ENCODE results near the gene BICRA.

The BICRA gene

DNA sequence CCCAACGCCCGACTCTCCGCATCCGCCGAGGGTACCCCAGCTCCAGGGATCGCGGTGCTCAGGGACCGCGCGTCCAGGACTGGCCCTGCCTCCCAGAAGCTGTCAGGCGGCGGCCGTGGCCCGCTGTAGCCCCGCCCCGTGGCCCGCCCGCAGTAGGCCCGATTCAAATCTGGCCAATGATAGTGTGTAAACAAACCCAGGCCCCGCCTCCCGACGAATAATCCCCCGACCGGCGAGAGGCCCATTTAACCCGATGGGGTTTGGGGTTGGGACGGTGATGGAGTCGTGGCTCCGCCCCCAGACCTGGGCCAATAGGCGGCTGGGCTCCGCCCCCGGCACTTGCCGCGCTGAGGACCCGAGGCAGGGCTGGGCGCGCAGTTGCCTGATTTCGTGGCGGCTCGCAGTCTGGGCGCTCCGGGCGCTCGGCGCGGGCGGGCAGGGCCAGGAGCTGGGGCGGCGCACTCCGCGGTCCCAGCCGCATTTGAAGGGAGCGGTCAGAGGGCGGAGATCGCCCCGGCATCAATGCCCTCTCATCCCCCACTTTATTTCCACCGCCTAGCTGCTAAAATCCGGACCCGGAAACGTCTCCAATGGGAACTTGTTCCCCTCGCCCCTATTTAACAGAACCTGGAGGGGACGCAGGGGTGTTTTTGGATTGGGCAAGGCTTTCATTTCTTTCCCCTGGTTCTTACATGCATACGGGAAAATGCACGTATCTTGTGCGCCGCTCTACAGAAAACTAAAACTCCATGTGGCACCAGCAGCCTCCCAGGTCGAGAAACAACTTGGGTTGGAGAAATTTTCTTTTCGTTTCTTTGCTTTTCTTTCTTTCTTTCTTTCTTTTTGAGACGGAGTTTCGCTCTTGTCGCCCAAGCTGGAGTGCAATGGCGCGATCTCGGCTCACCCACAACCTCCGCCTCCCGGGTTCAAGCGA lies 8.4 kb upstream of the BICRA start:
- Histone ChIP-seq H3K79me2 (no peaks in the 10 kb centered on the region), H3K4me3 (ENCODE audit: low read depth, low read length) (peak overlapping the region; percentile 74), H2AFZ (peak overlapping the region; percentile 96), H3K4me1 (peaks cover 6% of the 10 kb centered on the region), H3K4me2 (ENCODE audit: low read length) (peak overlapping the region; percentile 92), H3K36me3 (ENCODE audit: control insufficient read depth, insufficient read depth, low read length) (no peaks in the 10 kb centered on the region), H3K27me3 (ENCODE audit: control insufficient read depth, insufficient read depth, low read length) (no peaks in the 10 kb centered on the region), H3K9me3 (ENCODE audit: control insufficient read depth, low read length) (no peaks in the 10 kb centered on the region), H3K9ac (no peak overlapping the region), H3K27ac (peak overlapping the region; percentile 71)
- TF ChIP-seq, protein P1, sequence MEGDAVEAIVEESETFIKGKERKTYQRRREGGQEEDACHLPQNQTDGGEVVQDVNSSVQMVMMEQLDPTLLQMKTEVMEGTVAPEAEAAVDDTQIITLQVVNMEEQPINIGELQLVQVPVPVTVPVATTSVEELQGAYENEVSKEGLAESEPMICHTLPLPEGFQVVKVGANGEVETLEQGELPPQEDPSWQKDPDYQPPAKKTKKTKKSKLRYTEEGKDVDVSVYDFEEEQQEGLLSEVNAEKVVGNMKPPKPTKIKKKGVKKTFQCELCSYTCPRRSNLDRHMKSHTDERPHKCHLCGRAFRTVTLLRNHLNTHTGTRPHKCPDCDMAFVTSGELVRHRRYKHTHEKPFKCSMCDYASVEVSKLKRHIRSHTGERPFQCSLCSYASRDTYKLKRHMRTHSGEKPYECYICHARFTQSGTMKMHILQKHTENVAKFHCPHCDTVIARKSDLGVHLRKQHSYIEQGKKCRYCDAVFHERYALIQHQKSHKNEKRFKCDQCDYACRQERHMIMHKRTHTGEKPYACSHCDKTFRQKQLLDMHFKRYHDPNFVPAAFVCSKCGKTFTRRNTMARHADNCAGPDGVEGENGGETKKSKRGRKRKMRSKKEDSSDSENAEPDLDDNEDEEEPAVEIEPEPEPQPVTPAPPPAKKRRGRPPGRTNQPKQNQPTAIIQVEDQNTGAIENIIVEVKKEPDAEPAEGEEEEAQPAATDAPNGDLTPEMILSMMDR (IDR thresholded peaks at IDR 0.05), result no peak

DNA sequence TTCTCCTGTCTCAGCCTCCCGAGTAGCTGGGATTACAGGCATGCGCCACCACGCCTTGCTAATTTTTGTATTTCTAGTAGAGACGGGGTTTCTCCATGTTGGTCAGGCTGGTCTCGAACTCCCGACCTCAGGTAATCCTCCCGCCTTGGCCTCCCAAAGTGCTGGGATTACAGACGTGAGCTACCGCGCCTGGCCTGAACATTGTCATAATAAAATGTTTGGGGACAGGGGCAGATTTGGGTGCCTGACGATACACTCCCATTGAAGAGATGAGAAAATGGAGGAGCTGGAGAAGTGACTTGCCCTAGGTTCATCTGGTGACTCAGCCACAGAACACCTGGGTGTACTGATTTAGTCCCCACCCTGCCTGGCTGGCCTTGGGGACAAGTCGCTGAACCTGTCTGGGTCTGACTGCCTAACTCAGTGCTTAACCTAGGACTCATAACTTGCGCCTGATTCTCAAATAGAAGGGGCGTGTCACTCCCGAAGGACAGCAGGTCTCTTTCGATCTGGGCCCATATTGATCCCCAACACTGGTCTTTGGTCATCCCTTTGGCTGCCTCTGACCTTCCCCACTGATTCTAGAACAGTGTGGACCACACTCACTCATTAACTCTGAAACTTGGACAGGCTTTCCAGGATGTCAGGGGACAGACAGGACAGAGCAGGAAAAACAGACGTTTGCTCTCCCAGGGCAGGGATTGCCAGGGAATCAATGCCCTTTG lies 7.6 kb upstream of the BICRA start:
- Histone ChIP-seq H3K4me3 (ENCODE audit: low read depth, low read length) (peak overlapping the region; percentile 74), H3K9me3 (ENCODE audit: control insufficient read depth, low read length) (no peaks in the 10 kb centered on the region), H3K9ac (no peak overlapping the region), H3K27ac (peak overlapping the region; percentile 71), H3K4me1 (peaks cover 6% of the 10 kb centered on the region), H2AFZ (peak overlapping the region; percentile 96), H3K4me2 (ENCODE audit: low read length) (peak overlapping the region; percentile 92), H3K27me3 (ENCODE audit: control insufficient read depth, insufficient read depth, low read length) (no peaks in the 10 kb centered on the region), H3K36me3 (ENCODE audit: control insufficient read depth, insufficient read depth, low read length) (no peaks in the 10 kb centered on the region), H3K79me2 (no peaks in the 10 kb centered on the region)
- TF ChIP-seq, protein P1 (IDR thresholded peaks at IDR 0.05), result no peak

DNA sequence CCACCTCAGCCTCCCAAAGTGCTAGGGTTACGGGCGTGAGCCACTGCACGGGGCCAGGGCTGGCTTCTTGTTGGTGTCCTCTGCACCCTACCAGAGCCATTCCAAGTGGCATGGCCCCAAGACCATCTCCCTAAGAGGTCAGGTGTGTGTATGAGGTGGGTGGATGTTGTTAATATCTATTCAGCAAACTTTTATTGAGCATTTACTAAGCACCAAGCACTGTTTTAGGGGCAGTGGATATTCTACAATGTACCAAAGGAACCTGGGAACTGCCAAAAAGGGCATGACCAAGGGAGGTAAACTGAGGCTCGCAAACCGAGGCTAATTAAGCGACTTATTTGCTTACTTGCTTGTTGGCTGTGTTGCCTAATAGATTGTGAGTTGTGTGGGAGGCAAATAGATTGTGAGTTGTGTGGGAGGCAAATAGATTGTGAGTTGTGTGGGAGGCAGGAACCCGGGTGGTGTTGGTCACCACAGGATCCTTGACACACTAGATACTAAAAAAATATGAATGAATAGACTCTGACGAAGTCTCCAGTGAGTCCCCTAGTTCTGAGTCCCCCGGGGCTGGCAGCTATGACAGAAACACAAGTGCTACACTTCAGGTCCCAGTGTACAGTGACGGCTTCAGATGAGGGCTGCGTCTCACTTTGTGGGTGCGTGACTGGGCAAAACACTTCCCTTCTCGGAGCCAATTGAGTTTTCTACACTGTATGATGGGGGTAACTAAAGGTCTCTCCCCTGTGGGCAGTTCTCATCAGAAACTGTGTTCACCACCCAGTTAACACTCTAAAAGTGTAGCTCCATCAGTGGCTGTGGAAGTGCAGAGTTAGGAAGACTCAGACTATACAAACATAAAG lies 5.0 kb upstream of the BICRA start:
- TF ChIP-seq, protein P1 (IDR thresholded peaks at IDR 0.05), result no peak

DNA sequence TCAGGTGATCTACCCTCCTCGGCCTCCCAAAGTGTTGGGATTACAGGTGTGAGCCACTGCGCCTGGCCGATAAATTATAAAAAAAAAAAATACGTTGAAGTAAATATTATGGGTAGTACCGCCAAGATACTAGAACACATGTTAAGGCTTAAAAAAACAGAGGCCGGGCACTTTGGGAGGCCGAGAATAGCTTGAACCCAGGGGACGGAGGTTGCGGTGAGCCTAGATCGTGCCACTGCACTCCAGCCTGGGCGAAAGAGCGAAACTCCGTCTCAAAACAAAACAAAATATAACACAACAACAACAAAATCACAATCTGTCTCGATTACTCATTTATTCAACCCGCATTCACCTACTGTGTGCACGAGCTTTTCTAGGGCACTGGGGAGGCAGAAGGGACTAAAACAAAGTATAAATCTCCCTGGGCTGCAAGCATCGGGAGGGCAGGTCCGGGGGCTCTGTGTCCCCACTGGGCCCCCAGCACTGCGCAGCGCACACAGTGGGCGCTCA lies 1.3 kb upstream of the BICRA start:
- Histone ChIP-seq H2AFZ (peak overlapping the region; percentile 99), H3K27me3 (ENCODE audit: control insufficient read depth, insufficient read depth, low read length) (no peaks in the 10 kb centered on the region), H3K4me2 (ENCODE audit: low read length) (peak overlapping the region; percentile 95), H3K9me3 (ENCODE audit: control insufficient read depth, low read length) (no peaks in the 10 kb centered on the region), H3K79me2 (peaks cover 27% of the 10 kb centered on the region), H3K36me3 (ENCODE audit: control insufficient read depth, insufficient read depth, low read length) (no peaks in the 10 kb centered on the region), H3K4me1 (no peaks in the 10 kb centered on the region), H3K27ac (peak overlapping the region; percentile 94), H3K9ac (peak overlapping the region; percentile 93), H3K4me3 (ENCODE audit: low read depth, low read length) (peak overlapping the region; percentile 100)
- TF ChIP-seq, protein P1 (IDR thresholded peaks at IDR 0.05), result no peak

More for the DNA sequence above, 5.0 kb upstream of the BICRA start:
- Histone ChIP-seq H3K4me3 (ENCODE audit: low read depth, low read length) (no peak overlapping the region), H3K4me2 (ENCODE audit: low read length) (no peak overlapping the region), H3K9me3 (ENCODE audit: control insufficient read depth, low read length) (no peaks in the 10 kb centered on the region), H3K4me1 (peaks cover 4% of the 10 kb centered on the region), H3K79me2 (no peaks in the 10 kb centered on the region), H3K36me3 (ENCODE audit: control insufficient read depth, insufficient read depth, low read length) (no peaks in the 10 kb centered on the region), H3K27me3 (ENCODE audit: control insufficient read depth, insufficient read depth, low read length) (no peaks in the 10 kb centered on the region), H2AFZ (no peak overlapping the region), H3K27ac (no peak overlapping the region), H3K9ac (no peak overlapping the region)
